K562 (cell line): ENCODE data around the gene CNTN2. TPM values are rescaled to one million over a fixed set of nuclear protein-coding genes. Genes with fewer than 3 reads are reported as not detected.
A peak's percentile ranks its signal among the peaks of the same experiment; 100 is the strongest.

Source experiments
- ARID1B ChIP-seq: fragments of 450-650 bp; IDR thresholded peaks from 2 replicates; pipeline ENCODE4 v1.6.1; 2016; ENCODE audit warnings: antibody characterized with exemption, mild to moderate bottlenecking, inconsistent platforms
- BCOR ChIP-seq: fragments of 450-650 bp; IDR thresholded peaks from 2 replicates; pipeline ENCODE4 v1.6.1; 2016
- BRCA1 ChIP-seq, 2 experiments: fragments of 450-650 bp in 1 of 2; sonication (generic) in 1 of 2; formaldehyde crosslinking in 1 of 2; IDR thresholded peaks; 2 replicates each; pipeline versions ENCODE4 v1.5.0 to v1.6.1; 2017 to 2020; ENCODE audit warnings: mild to moderate bottlenecking in 1 of 2, missing genetic modification reagents in 1 of 2
- CBX1 ChIP-seq: sonication (generic); IDR thresholded peaks from 2 replicates; pipeline ENCODE4 v1.6.1; 2016; ENCODE audit warnings: antibody characterized with exemption, low read depth, mild to moderate bottlenecking
- DMBX1 ChIP-seq: fragments of 250-450 bp; sonication (Bioruptor Pico); IDR thresholded peaks from 2 replicates; pipeline ENCODE4 v1.8.0; 2022; ENCODE audit warnings: inconsistent platforms, mild to moderate bottlenecking, moderate library complexity, borderline replicate concordance
- EHMT2 ChIP-seq: fragments of 450-650 bp; IDR thresholded peaks from 2 replicates; pipeline ENCODE4 v1.6.1; 2018; ENCODE audit warnings: antibody characterized with exemption
- HEY1 ChIP-seq: fragments of 250-450 bp; sonication (Bioruptor Pico); IDR thresholded peaks from 2 replicates; pipeline ENCODE4 v1.5.0; 2020; ENCODE audit warnings: mild to moderate bottlenecking, moderate library complexity, borderline replicate concordance
- ILF3 ChIP-seq: fragments of 450-650 bp; IDR thresholded peaks from 2 replicates; pipeline ENCODE4 v1.6.1; 2018; ENCODE audit warnings: antibody characterized with exemption, mild to moderate bottlenecking, moderate library complexity, borderline replicate concordance
- KLF16 ChIP-seq: IDR thresholded peaks from 2 replicates; pipeline ENCODE4 v1.6.1; 2016; ENCODE audit warnings: antibody characterized with exemption
- NCOA1 ChIP-seq: fragments of 450-650 bp; IDR thresholded peaks from 2 replicates; pipeline ENCODE4 v1.6.1; 2016; ENCODE audit warnings: low read depth
- NFE2 ChIP-seq: IDR thresholded peaks from 2 replicates; pipeline ENCODE4 v1.6.1; 2014; ENCODE audit warnings: antibody characterized with exemption, low read depth
- RBM15 ChIP-seq: fragments of 200-400 bp; formaldehyde crosslinking; IDR thresholded peaks from 2 replicates; pipeline ENCODE4 v1.6.1; 2018; ENCODE audit warnings: mild to moderate bottlenecking, low read length, moderate library complexity; ENCODE audit not compliant: insufficient read depth
- RBM39 ChIP-seq: fragments of 200-400 bp; formaldehyde crosslinking; optimal IDR thresholded peaks from 2 replicates; pipeline ENCODE3; 2018; ENCODE audit warnings: low read depth, low read length
- STAT5A ChIP-seq: IDR thresholded peaks from 2 replicates; pipeline ENCODE4 v1.6.1; 2012; ENCODE audit warnings: low read length, inconsistent platforms, borderline replicate concordance
- U2AF2 ChIP-seq: fragments of 200-400 bp; formaldehyde crosslinking; optimal IDR thresholded peaks from 2 replicates; pipeline ENCODE3; 2017; ENCODE audit warnings: low read depth, mild to moderate bottlenecking, low read length
- XRCC5 ChIP-seq: fragments of 200-400 bp; formaldehyde crosslinking; IDR thresholded peaks from 2 replicates; pipeline ENCODE4 v1.6.1; 2017; ENCODE audit warnings: low read depth, mild to moderate bottlenecking, low read length
- ZNF408 ChIP-seq: fragments of 250-450 bp; sonication (Bioruptor Pico); IDR thresholded peaks from 2 replicates; pipeline ENCODE4 v1.4.0; 2020; ENCODE audit warnings: low read depth, mild to moderate bottlenecking, moderate library complexity
- ZNF717 ChIP-seq: fragments of 250-450 bp; sonication (Bioruptor Pico); IDR thresholded peaks from 2 replicates; pipeline ENCODE4 v1.5.0; 2021
- ZNF75A ChIP-seq: fragments of 450-650 bp; formaldehyde crosslinking; IDR thresholded peaks from 2 replicates; pipeline ENCODE4 v1.4.0; 2020; ENCODE audit warnings: mild to moderate bottlenecking
- polyA plus RNA-seq, 8 experiments: library from polyadenylated mRNA; depleted of rRNA in 4 of 8; stranded (reverse) in 5 of 8; unstranded in 3 of 8; fragments of >200 nt; fragmentation: Nextera tagmentation in 2 of 8; fragmentation: Illumina TruSeq in 1 of 8; extraction: Ambion mirVana in 2 of 8; extraction: Trizol in 1 of 8; gene quantifications; 2 replicates each; pipeline versions ENCODE4 v1.2.1 to v1.2.3, GENCODE V29; 2011 to 2014; ENCODE audit warnings: inconsistent platforms in 1 of 8, missing spikeins in 1 of 8
- total RNA-seq, 7 experiments: library from RNA; depleted of rRNA in 6 of 7; stranded (reverse); fragments of >200 nt in 6 of 7; fragmentation: Illumina TruSeq in 2 of 7; extraction: Trizol in 2 of 7; gene quantifications; 2 replicates each; pipeline versions ENCODE4 v1.2.1 to v1.2.3, GENCODE V29; 2011 to 2021; ENCODE audit warnings: low replicate concordance in 1 of 7
- TF ChIP-seq, protein P1 (sequence below): fragments of 450-650 bp; IDR thresholded peaks from 2 replicates; pipeline ENCODE4 v1.6.1; 2016
- TF ChIP-seq, protein P2 (sequence below): fragments of 250-450 bp; sonication (Bioruptor Pico); IDR thresholded peaks from 2 replicates; pipeline ENCODE4 v1.5.0; 2022; ENCODE audit warnings: mild to moderate bottlenecking
- TF ChIP-seq, protein P3 (sequence below): fragments of 250-450 bp; sonication (Bioruptor Pico); IDR thresholded peaks from 2 replicates; pipeline ENCODE4 v1.9.0; 2021; ENCODE audit warnings: mild to moderate bottlenecking, inconsistent platforms
- TF ChIP-seq, protein P4 (sequence below): sonication (generic); formaldehyde crosslinking; IDR thresholded peaks from 2 replicates; pipeline ENCODE4 v1.4.0; 2020; ENCODE audit warnings: mild to moderate bottlenecking, missing genetic modification reagents

CNTN2 gene
- total and polyA plus RNA-seq, 9 of the 15 experiments (the other 6 are each of a cell fraction or from before 2014, with no cell fraction given): not detected

DNA sequence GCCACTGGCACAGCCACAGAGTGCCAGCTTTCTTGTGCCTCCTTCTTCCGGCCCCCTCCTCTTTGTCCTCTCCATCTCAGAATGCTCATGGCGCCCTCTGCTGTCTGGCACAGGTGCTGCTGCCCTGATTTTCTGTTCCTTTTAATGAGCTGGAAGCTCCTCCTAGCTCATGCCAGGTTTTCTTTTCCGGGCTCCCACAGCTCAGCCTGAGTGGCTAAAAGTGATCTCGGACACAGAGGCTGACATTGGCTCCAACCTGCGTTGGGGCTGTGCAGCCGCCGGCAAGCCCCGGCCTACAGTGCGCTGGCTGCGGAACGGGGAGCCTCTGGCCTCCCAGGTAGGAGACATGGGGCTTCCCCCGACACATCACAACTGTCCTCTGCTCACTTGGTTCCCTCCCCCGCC is 18.7 kb downstream of the CNTN2 start (continued):
- TF ChIP-seq BRCA1 (IDR thresholded peaks at IDR 0.05): no peak
- TF ChIP-seq BRCA1 (CRISPR knock-in tag; IDR thresholded peaks at IDR 0.05): no peak
- no peak for TF ChIP-seq ZNF408 (CRISPR knock-in tag)
- no peak for TF ChIP-seq XRCC5
- no peak for TF ChIP-seq DMBX1 (CRISPR knock-in tag)
- no peak for TF ChIP-seq ILF3
- no peak for TF ChIP-seq ZNF717 (CRISPR knock-in tag)
- TF ChIP-seq CBX1: no peak
- TF ChIP-seq STAT5A: no peak
- TF ChIP-seq, protein P1, sequence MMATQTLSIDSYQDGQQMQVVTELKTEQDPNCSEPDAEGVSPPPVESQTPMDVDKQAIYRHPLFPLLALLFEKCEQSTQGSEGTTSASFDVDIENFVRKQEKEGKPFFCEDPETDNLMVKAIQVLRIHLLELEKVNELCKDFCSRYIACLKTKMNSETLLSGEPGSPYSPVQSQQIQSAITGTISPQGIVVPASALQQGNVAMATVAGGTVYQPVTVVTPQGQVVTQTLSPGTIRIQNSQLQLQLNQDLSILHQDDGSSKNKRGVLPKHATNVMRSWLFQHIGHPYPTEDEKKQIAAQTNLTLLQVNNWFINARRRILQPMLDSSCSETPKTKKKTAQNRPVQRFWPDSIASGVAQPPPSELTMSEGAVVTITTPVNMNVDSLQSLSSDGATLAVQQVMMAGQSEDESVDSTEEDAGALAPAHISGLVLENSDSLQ: no peak
- TF ChIP-seq EHMT2: no peak
- no peak for TF ChIP-seq NCOA1
- no peak for TF ChIP-seq ARID1B
- TF ChIP-seq, protein P2, sequence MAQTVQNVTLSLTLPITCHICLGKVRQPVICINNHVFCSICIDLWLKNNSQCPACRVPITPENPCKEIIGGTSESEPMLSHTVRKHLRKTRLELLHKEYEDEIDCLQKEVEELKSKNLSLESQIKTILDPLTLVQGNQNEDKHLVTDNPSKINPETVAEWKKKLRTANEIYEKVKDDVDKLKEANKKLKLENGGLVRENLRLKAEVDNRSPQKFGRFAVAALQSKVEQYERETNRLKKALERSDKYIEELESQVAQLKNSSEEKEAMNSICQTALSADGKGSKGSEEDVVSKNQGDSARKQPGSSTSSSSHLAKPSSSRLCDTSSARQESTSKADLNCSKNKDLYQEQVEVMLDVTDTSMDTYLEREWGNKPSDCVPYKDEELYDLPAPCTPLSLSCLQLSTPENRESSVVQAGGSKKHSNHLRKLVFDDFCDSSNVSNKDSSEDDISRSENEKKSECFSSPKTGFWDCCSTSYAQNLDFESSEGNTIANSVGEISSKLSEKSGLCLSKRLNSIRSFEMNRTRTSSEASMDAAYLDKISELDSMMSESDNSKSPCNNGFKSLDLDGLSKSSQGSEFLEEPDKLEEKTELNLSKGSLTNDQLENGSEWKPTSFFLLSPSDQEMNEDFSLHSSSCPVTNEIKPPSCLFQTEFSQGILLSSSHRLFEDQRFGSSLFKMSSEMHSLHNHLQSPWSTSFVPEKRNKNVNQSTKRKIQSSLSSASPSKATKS: no peak
- no peak for TF ChIP-seq HEY1 (CRISPR knock-in tag)
- TF ChIP-seq, protein P3, sequence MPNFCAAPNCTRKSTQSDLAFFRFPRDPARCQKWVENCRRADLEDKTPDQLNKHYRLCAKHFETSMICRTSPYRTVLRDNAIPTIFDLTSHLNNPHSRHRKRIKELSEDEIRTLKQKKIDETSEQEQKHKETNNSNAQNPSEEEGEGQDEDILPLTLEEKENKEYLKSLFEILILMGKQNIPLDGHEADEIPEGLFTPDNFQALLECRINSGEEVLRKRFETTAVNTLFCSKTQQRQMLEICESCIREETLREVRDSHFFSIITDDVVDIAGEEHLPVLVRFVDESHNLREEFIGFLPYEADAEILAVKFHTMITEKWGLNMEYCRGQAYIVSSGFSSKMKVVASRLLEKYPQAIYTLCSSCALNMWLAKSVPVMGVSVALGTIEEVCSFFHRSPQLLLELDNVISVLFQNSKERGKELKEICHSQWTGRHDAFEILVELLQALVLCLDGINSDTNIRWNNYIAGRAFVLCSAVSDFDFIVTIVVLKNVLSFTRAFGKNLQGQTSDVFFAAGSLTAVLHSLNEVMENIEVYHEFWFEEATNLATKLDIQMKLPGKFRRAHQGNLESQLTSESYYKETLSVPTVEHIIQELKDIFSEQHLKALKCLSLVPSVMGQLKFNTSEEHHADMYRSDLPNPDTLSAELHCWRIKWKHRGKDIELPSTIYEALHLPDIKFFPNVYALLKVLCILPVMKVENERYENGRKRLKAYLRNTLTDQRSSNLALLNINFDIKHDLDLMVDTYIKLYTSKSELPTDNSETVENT (CRISPR knock-in tag): no peak
- no peak for TF ChIP-seq NFE2
- no peak for TF ChIP-seq RBM15
- TF ChIP-seq, protein P4, sequence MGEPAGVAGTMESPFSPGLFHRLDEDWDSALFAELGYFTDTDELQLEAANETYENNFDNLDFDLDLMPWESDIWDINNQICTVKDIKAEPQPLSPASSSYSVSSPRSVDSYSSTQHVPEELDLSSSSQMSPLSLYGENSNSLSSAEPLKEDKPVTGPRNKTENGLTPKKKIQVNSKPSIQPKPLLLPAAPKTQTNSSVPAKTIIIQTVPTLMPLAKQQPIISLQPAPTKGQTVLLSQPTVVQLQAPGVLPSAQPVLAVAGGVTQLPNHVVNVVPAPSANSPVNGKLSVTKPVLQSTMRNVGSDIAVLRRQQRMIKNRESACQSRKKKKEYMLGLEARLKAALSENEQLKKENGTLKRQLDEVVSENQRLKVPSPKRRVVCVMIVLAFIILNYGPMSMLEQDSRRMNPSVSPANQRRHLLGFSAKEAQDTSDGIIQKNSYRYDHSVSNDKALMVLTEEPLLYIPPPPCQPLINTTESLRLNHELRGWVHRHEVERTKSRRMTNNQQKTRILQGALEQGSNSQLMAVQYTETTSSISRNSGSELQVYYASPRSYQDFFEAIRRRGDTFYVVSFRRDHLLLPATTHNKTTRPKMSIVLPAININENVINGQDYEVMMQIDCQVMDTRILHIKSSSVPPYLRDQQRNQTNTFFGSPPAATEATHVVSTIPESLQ (CRISPR knock-in tag): no peak
- peak; percentile 69 for TF ChIP-seq KLF16
- TF ChIP-seq BCOR: no peak
- TF ChIP-seq ZNF75A (CRISPR knock-in tag): no peak
- peak; percentile 61 for TF ChIP-seq RBM39
- no peak for TF ChIP-seq U2AF2
